GM19238 (cell line): Measurements from ENCODE around the gene GART.
A peak's percentile ranks its signal among the peaks of the same experiment; 100 is the strongest.
"Not testable (repeated sequence)": the region's sequence is repeated elsewhere in the genome, so short reads cannot be mapped to it uniquely, and the experiment has no call there.

Source experiments
- DNase-seq: peaks from one replicate; pipeline ENCODE4 v3.0.0; 2011; ENCODE audit warnings: low spot score; ENCODE audit not compliant: insufficient read length

Gene GART

GRCh38 chr21:33518899-33519298 lies 23.0 kb downstream of the GART start:
- no peak for DNase-seq

GRCh38 chr21:33514229-33514628 lies 27.7 kb downstream of the GART start:
- no peak for DNase-seq

GRCh38 chr21:33512481-33512880 lies 29.4 kb downstream of the GART start:
- DNase-seq: no peak

GRCh38 chr21:33511639-33512038 lies 30.3 kb downstream of the GART start:
- no peak for DNase-seq

- DNase-seq: no peak
These were observed 31.1 kb downstream of the GART start for GRCh38 chr21:33510826-33511225.

GRCh38 chr21:33507003-33507402 lies 34.9 kb downstream of the GART start:
- DNase-seq: not testable (repeated sequence)

GRCh38 chr21:33505833-33506232 lies 36.1 kb downstream of the GART start:
- no peak for DNase-seq

- no peak for DNase-seq
These were observed 45.6 kb downstream of the GART start for GRCh38 chr21:33496345-33496744.

- no peak for DNase-seq
These were observed 46.2 kb downstream of the GART start for GRCh38 chr21:33495743-33496142.

- DNase-seq: no peak
These were observed 48.2 kb downstream of the GART start for GRCh38 chr21:33493756-33494155.

- no peak for DNase-seq
These were observed 49.3 kb downstream of the GART start for GRCh38 chr21:33492571-33492970.

GRCh38 chr21:33491373-33492102 lies 50.4 kb downstream of the GART start, which contains the start of gene DNAJC28:
Gene DNAJC28 (minus strand): TSS chr21:33491716. CDS start chr21:33489393, 2,323 bp downstream.
- DNase-seq: peak; percentile 90

- DNase-seq: no peak
These were observed 50.9 kb downstream of the GART start for GRCh38 chr21:33490991-33491372.

- no peak for DNase-seq
These were observed 53.0 kb downstream of the GART start for GRCh38 chr21:33488936-33489335.

- DNase-seq: no peak
These were observed 53.9 kb downstream of the GART start for GRCh38 chr21:33487996-33488395.

GRCh38 chr21:33481314-33481943 lies 60.5 kb downstream of the GART start:
- no peak for DNase-seq

GRCh38 chr21:33480481-33481103 lies 61.3 kb downstream of the GART start:
- no peak for DNase-seq

GRCh38 chr21:33479679-33480480 lies 62.0 kb downstream of the GART start, which contains the start of gene TMEM50B:
Gene TMEM50B (minus strand): TSS chr21:33479974. CDS start chr21:33468885, 11,089 bp downstream.
- DNase-seq: peak; percentile 90

GRCh38 chr21:33478935-33479678 lies 62.8 kb downstream of the GART start:
- peak; percentile 42 for DNase-seq

GRCh38 chr21:33478182-33478581 lies 63.7 kb downstream of the GART start:
- DNase-seq: no peak

GRCh38 chr21:33477066-33477465 lies 64.9 kb downstream of the GART start:
- no peak for DNase-seq
